Activated gamma-delta T cell treated with anti-CD3 and anti-CD28 coated beads, Interleukin-2, amount 50 U/mL, for 16 hours (primary cell): ENCODE data around the gene BRD7.
A peak's percentile ranks its signal among the peaks of the same experiment; 100 is the strongest.

Experiments
- DNase-seq: peaks from one replicate; pipeline ENCODE4 v3.0.0-alpha.2; 2020; ENCODE audit warnings: low read depth

The BRD7 gene

GRCh38 chr16:50289950-50290764, 78.6 kb downstream of the BRD7 start:
- no peak for DNase-seq

DNA sequence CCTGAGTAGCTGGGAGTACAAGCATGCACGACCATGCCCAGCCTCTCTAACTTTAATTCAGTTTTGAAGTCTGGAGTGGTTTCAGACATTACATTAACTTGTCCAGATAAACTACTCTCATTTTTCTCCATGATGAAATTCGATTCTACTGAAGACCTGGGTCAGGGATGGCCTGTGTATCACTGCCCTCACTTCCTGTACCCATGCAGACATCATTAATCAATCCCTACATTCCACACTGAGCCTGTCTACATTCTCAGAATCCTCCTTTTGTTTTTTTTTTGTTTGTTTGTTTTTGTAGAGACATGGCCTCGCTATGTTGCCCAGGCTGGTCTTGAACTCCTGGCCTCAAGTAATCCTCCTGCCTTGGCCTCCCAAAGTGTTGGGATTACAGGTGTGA, 79.9 kb downstream of the BRD7 start:
- DNase-seq, result no peak

DNA sequence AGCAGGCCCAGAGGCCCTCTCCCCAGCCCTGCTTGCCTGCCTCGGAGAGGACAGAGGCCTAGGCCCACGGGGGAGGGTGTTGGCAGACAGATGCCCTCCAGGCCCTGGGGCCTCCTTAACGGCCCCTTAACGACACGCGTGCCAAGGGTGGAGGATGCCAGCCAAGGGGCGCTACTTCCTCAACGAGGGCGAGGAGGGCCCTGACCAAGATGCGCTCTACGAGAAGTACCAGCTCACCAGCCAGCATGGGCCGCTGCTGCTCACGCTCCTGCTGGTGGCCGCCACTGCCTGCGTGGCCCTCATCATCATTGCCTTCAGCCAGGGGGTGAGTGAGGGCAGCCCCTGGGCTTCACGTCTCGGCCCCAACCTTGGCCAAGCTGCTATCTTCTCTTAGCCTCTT, 80.8 kb downstream of the BRD7 start:
- DNase-seq, result no peak

- no peak for DNase-seq
These were observed 82.1 kb downstream of the BRD7 start for GRCh38 chr16:50286681-50287080.

GRCh38 chr16:50285406-50286003, 83.3 kb downstream of the BRD7 start:
- DNase-seq, result no peak

GRCh38 chr16:50284131-50284911, 84.5 kb downstream of the BRD7 start:
- no peak for DNase-seq

GRCh38 chr16:50282955-50283631, 85.7 kb downstream of the BRD7 start:
- no peak for DNase-seq

DNA sequence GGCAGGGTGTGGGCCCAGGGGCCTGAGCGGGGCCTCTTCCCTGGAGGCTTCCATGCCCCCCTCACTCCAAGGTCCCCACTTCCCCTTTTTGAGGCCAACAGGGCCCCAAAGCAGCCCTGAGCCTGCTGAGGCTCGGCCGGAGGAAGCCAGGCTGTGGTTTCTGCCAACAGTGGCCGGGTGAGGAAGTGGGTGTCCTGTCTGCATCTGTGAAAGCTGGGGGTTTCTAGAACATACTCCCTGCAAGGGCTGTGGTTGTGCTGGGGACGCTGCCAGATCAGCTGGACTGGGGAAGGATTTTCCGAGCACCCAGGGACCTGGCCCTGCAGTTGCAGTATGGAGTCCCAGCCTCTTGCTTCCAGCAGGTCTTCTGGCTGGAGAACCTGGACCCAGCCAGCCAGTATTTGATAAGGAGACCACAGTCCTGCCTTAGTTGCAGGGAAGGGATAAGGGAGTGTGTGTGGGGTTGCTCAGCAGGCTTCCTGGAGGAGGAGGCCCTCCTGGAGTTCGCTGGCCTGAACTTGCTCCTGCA, 86.7 kb downstream of the BRD7 start:
- peak; percentile 51 for DNase-seq

DNA sequence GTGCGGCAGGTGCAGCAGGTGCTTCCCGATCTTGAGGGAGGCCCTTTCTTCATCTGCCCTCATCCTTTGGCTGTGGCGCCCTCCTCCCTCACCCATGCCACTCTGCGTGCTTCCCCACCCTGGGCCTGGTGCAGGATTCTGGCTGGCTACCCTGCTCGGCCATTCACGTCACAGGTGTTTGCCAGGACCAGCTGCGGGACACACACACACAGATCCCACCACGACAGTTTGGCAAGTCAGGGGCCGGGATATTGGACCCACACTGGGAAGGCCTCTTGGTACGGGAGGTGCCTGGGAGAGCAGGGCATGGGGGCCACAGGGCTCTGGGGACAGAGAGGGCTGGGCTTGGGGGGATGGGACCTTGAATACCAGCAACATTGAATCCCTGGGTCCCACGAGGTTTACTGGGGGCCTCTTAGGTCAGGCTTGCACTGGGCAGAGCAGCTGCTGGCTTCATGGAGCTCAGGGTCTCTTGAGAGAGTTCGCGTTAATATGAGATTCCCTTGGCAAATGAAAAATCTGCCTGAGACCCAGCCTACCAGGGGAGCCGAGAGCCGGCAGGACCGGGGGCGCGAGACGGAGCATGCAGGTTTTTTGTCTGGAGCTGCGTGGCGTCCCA, 87.3 kb downstream of the BRD7 start:
- no peak for DNase-seq

- DNase-seq, result no peak
These were observed 87.9 kb downstream of the BRD7 start for GRCh38 chr16:50280932-50281331.

- no peak for DNase-seq
These were observed 89.3 kb downstream of the BRD7 start for GRCh38 chr16:50279504-50279865.

GRCh38 chr16:50278251-50278650, 90.5 kb downstream of the BRD7 start:
- no peak for DNase-seq

DNA sequence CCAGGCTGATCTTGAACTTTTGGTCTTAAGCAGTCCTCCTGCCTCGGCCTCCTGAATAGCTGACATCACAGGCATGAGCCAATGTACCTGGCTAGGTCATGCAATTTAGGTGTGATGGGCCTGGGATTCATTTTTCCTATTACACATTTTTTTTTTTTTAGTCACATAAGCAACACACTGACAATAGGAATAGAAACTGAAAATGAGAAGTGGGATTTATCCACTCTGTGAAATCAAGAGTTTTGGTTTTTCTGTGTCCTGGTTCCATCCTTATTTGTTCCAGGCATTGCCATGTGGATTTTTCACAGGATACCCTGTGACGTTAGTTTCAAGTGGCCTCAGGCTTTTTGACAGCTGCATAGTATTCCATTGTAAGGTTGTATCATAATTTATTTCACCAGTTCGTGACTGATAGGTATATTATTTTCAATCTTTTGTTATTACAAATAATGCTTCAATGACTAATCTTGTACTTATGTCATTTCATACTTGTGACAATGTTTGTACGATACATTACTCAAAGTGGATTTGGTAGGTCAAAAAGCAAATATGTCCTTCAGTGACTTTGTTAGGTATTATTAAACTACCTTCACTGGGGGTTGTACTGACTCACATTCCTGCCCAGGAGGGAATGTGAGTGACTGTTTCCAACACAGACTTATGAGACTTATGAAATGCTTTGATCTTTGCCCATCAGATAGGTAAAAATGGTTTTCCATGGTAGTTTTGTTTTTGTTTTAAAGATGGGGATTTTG, 91.8 kb downstream of the BRD7 start:
- no peak for DNase-seq

GRCh38 chr16:50276326-50276640, 92.5 kb downstream of the BRD7 start:
- DNase-seq, result no peak

GRCh38 chr16:50275428-50276325, 93.1 kb downstream of the BRD7 start:
- DNase-seq, result no peak

DNA sequence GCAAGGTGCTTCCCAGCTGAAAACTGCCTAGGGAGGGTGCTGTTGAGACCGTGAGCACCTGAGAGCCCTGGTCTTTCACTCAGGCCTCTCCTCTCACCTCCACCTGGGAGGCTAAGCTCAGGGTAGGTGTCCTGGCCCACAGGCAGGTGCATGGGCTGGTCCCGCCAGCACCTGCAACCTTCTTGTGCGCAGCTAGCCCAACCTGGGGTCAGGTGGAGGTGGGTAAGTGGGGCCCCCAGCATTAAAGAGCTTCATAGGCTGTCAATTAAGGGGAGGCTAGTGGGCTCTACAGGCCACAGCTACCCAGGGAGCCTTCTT, 93.7 kb downstream of the BRD7 start:
- DNase-seq, result no peak

DNA sequence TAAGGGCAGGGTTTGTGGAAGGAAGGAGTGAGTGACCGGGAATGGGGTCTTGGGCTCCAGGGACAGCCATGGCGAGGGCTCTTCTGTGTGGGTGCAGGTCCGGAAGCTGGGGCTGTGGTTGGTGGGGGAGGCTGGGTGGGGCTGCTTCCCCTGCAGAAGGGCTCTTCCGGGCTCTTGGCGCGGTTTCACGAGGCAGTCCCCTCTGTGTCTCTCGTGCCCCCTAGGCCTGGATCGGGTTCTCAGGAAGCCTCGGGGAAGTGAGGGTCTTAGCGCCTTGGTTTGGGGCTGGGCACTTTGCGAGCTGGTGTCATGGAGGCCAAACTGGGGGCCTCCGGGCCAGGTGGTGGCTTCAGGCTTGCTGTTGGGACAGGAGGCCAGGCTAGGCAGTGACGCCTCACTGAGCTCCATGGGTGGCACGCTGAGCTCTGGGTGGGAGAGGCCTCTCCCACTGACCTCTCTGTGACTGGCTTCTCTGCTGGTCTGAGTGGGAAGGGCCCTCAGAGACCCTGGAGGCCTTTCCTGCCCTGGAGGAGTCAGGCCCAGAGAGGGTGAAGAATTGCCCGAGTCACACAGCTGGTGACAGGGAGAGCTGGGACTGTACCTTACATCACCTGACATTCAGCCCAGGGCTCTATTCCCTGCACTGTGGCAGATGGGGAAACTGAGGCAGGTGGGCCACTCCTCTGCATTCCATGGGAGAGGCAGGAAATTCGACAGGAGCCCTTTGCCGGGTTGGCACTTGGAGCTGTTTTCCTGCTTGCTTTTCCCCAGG, 94.3 kb downstream of the BRD7 start:
- DNase-seq, result peak; percentile 36

GRCh38 chr16:50273888-50274325, 94.9 kb downstream of the BRD7 start:
- no peak for DNase-seq

GRCh38 chr16:50273382-50273690, 95.5 kb downstream of the BRD7 start:
- DNase-seq, result no peak
